Fibroblast of pulmonary artery (primary cell): ENCODE results near the gene PRRC2B.

Experiments
- DNase-seq: peaks from one replicate; pipeline ENCODE4 v3.0.0-alpha.2; 2010; ENCODE audit warnings: low read depth
- H3K4me3 ChIP-seq: replicated peaks from 2 replicates; pipeline ENCODE4 v1.5.1; 2011; ENCODE audit warnings: low read depth, mild to moderate bottlenecking, control low read depth, low read length, moderate library complexity
- CTCF ChIP-seq: IDR thresholded peaks from 2 replicates; pipeline ENCODE4 v1.5.1; 2011; ENCODE audit warnings: mild to moderate bottlenecking, control low read depth, low read length, inconsistent platforms; ENCODE audit errors: missing control alignments

Gene PRRC2B

DNA sequence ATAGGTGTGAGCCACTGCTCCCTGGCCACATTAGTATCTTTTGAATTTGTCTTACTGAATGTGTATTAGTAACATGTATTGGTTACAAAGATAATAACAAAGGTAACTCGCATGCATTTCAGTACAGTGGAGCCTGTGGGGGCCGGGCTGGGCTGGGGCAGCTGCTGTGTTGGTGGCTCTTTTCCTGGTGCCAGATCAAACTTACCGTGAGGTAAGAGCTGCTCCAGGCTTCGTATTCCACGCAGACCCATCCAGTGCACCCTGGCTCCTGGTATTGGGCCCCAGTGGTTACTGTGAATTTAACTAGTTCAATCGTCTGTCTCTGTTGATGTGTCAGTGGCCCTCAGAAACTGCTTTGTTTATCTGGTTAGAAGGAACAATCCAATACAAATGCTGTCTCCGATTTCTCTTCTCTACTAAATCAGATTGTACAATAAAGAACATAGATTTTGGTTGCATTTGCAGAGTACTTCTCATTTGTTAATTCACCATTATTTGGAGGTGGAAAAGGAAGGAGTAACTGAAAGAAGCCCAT is 15.6 kb downstream of the PRRC2B start:
- TF ChIP-seq CTCF = no peak
- no peak for DNase-seq
- H3K4me3 ChIP-seq = no peak overlapping the region

DNA sequence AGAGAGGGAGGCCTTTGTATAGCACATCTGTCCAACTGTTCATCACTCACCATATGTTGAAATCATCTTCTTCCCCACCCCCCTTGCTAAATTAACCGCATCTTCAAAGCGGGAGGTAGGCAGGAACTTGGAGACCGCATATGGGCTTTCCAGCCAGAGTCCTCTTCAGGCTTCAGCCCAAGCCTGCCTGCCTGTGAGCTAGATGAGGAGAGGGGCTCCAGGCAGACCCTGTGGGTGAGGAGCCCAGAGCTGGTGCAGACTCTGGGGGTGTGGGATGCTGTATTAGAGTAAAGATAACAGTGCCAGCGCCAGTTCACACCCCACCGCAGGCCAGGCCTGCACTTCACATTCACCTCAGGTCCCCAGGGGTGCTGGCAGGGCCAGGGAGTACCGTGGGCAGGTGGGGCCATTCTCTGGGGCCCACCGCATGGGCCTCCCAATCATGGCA is 16.2 kb downstream of the PRRC2B start:
- H3K4me3 ChIP-seq = no peak overlapping the region
- TF ChIP-seq CTCF = no peak
- peak; percentile 46 for DNase-seq

- TF ChIP-seq CTCF = no peak
- H3K4me3 ChIP-seq = no peak overlapping the region
- DNase-seq = no peak
Measured at GRCh38 chr9:131411719-131412681, 18.1 kb downstream of the PRRC2B start.

DNA sequence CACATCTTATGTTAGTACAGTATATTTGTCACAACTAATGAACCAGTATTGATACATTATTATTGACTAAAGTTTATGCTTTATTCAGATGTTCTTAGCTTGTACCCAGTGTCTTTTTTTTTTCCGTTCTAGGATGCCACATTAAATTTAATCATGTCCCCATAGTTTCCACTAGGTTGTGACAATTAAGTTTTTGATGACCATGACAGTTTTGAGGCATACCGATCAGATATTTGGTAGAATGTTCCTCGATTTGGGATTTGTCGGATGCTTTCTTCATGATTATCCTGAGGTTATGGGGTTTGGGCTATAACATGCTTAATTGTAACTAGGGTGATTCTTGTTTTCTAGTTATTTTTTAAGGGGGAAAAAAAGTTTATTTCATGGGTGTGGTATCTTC is 22.6 kb downstream of the PRRC2B start:
- TF ChIP-seq CTCF = no peak
- no peak for DNase-seq

GRCh38 chr9:131417264-131418142 is 23.6 kb downstream of the PRRC2B start:
- no peak for DNase-seq
- H3K4me3 ChIP-seq = no peak overlapping the region
- TF ChIP-seq CTCF = no peak

More for the DNA sequence above, 22.6 kb downstream of the PRRC2B start:
- H3K4me3 ChIP-seq = no peak overlapping the region

DNA sequence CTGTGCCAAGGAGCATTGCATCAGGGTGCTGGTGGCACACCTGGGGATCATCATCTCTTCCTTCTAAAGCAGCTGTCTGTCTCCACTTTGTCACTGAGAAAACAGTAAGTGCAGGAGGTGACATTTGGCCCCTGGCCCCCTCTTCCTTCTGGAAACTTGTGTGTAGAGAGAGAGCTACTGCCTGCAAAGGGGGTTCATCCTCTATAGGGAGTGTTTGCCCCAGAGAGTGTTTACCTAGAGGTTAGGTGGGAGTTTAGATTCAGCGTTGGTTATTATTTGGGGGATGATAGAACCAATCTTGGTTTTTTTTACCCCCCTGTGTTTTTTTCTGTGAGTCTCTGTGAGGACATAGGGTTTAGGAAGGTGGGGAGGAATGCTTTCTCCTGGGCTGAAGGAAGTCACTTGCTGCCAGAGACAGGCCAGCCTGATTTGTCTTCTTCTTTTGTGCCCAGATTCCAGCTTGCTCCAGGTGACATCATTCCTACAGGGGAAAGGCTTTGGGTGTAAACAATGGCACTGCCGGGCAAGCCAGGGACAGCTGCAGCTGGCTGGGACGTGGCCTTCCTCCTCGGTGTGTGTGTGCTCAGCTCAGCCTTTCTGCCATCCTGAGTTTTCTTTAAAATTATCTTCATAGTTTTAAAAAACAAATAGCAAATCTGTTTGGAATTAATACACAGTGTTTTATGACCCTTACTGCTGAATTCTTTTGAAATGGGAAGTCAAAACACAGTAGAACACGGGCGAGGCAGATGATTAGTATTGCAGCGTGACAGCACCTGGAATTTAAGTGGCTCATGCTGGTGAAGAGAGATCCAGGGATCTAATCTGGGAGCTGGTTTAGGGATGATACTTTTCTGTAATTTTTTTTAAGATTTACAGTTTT is 24.5 kb downstream of the PRRC2B start:
- DNase-seq = no peak
- no peak for TF ChIP-seq CTCF
- no peak overlapping the region for H3K4me3 ChIP-seq
